HepG2 (cell line): ENCODE data around the gene C20orf96. TPM values are rescaled to one million over a fixed set of nuclear protein-coding genes. Genes with fewer than 3 reads are reported as not detected.

Experiments
- ASH2L ChIP-seq: fragments of 300-600, 200-600 bp; sonication (generic); IDR thresholded peaks from 2 replicates; pipeline ENCODE4 v1.7.0; 2017; ENCODE audit warnings: low read depth, mild to moderate bottlenecking, moderate library complexity, mixed read lengths, low read length; ENCODE audit not compliant: insufficient read length
- EHMT2 ChIP-seq: fragments of 200-600 bp; sonication (generic); IDR thresholded peaks from 2 replicates; pipeline ENCODE4 v1.7.0; 2017; ENCODE audit warnings: antibody characterized with exemption, low read depth, low read length, borderline replicate concordance
- HHEX ChIP-seq: IDR thresholded peaks from 2 replicates; pipeline ENCODE4 v1.6.1; 2016; ENCODE audit warnings: control low read depth
- KLF15 ChIP-seq: sonication (generic); formaldehyde crosslinking; IDR thresholded peaks from 2 replicates; pipeline ENCODE4 v1.8.1; 2023; ENCODE audit warnings: borderline replicate concordance, mild to moderate bottlenecking, inconsistent platforms, missing genetic modification reagents, mixed read lengths
- SIX1 ChIP-seq: sonication (generic); formaldehyde crosslinking; IDR thresholded peaks from 2 replicates; pipeline ENCODE4 v1.4.0; 2020; ENCODE audit warnings: missing genetic modification reagents, borderline replicate concordance
- TAF15 ChIP-seq: fragments of 200-400 bp; formaldehyde crosslinking; IDR thresholded peaks from one replicate; pipeline ENCODE4 v1.6.1; 2018; ENCODE audit warnings: mild to moderate bottlenecking, low read depth, low read length; ENCODE audit not compliant: poor library complexity, severe bottlenecking
- TEAD2 ChIP-seq: sonication (generic); formaldehyde crosslinking; IDR thresholded peaks from 2 replicates; pipeline ENCODE4 v1.9.0; 2021; ENCODE audit warnings: missing genetic modification reagents
- TGIF2 ChIP-seq: IDR thresholded peaks from 2 replicates; pipeline ENCODE4 v1.6.1; 2016; ENCODE audit warnings: control low read depth, missing compliant biosample characterization
- ZNF329 ChIP-seq: sonication (generic); formaldehyde crosslinking; IDR thresholded peaks from 2 replicates; pipeline ENCODE4 v1.9.0; 2021; ENCODE audit warnings: low read depth, mild to moderate bottlenecking, missing genetic modification reagents
- ZNF841 ChIP-seq: sonication (generic); formaldehyde crosslinking; IDR thresholded peaks from 2 replicates; pipeline ENCODE4 v1.8.1; 2023; ENCODE audit warnings: missing genetic modification reagents, borderline replicate concordance
- polyA plus RNA-seq, 8 experiments: library from polyadenylated mRNA; depleted of rRNA in 3 of 8; stranded (reverse) in 7 of 8; unstranded in 1 of 8; fragments of >200 nt; fragmentation: Illumina TruSeq in 4 of 8; extraction: Trizol in 4 of 8; gene quantifications; 2 replicates each; pipeline versions ENCODE4 v1.2.1 to v1.2.3, GENCODE V29; 2011 to 2016; ENCODE audit warnings: low read depth in 4 of 8, missing spikeins in 1 of 8, mixed read lengths in 1 of 8; ENCODE audit not compliant: insufficient read depth in 1 of 8
- total RNA-seq, 5 experiments: library from RNA; depleted of rRNA; stranded (reverse); fragments of >200 nt; fragmentation: Illumina TruSeq; extraction: Trizol; gene quantifications; 2 replicates each; pipeline ENCODE4 v1.2.3, GENCODE V29; 2016; ENCODE audit warnings: low read depth in 1 of 5
- TF ChIP-seq, protein P1 (sequence below): sonication (generic); formaldehyde crosslinking; IDR thresholded peaks from 2 replicates; pipeline ENCODE4 v1.8.0; 2022; ENCODE audit warnings: mild to moderate bottlenecking, missing genetic modification reagents; ENCODE audit not compliant: insufficient replicate concordance
- TF ChIP-seq, protein P2 (sequence below): sonication (generic); formaldehyde crosslinking; IDR thresholded peaks from 2 replicates; pipeline ENCODE4 v1.4.0; 2020; ENCODE audit warnings: missing genetic modification reagents
- TF ChIP-seq, protein P3 (sequence below): IDR thresholded peaks from 2 replicates; pipeline ENCODE4 v1.6.1; 2018; ENCODE audit warnings: missing genetic modification reagents
- TF ChIP-seq, protein P4 (sequence below): sonication (generic); formaldehyde crosslinking; IDR thresholded peaks from 2 replicates; pipeline ENCODE4 v1.5.0; 2020; ENCODE audit warnings: mild to moderate bottlenecking, missing genetic modification reagents
- TF ChIP-seq, protein P5 (sequence below): sonication (generic); formaldehyde crosslinking; IDR thresholded peaks from 2 replicates; pipeline ENCODE4 v1.5.1; 2020; ENCODE audit warnings: missing genetic modification reagents, mild to moderate bottlenecking, borderline replicate concordance
- TF ChIP-seq, protein P6 (sequence below): sonication (generic); formaldehyde crosslinking; IDR thresholded peaks from 2 replicates; pipeline ENCODE4 v1.5.0; 2020; ENCODE audit warnings: mild to moderate bottlenecking, missing genetic modification reagents, borderline replicate concordance

The C20orf96 gene
- total and polyA plus RNA-seq, 2 of the 13 experiments (the other 11 are each of a cell fraction or from before 2014, with no cell fraction given): 3.8 to 20.6 TPM

DNA sequence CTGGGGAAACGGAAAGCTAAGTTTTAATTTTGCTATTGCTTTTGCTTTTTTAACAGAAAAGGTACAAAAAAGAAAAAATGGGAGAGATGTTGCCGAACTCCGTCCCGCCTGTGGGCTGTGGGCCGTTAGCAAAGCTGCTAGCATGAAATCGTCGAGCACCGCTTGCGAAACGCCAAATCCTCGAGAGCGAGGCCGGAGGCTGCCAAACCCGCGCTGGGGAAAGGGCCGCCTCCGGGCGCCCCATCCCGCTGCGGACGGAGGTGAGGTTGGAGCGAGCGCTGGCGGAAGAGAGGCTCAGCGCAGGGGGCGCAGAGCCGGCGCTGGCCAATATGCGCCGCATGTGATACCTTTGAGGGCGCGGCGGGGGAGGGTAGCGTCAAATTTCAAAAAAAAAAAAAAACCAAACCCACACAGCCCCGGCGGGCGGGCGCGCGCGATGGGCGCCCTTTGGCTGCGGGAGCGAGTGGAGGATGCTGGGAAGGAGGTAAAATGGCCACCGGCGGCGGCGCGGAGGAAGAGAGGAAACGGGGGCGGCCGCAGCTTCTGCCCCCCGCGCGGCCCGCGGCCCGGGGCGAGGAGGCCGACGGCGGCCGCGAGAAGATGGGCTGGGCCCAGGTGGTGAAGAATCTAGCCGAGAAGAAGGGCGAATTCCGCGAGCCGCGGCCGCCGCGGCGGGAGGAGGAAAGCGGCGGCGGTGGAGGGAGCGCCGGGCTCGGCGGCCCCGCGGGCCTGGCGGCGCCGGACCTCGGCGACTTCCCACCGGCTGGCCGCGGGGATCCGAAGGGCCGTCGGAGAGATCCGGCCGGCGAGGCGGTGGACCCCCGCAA lies 6.8 kb upstream of the C20orf96 start, which contains the start of gene ZCCHC3 (continued):
- TF ChIP-seq, protein P1, sequence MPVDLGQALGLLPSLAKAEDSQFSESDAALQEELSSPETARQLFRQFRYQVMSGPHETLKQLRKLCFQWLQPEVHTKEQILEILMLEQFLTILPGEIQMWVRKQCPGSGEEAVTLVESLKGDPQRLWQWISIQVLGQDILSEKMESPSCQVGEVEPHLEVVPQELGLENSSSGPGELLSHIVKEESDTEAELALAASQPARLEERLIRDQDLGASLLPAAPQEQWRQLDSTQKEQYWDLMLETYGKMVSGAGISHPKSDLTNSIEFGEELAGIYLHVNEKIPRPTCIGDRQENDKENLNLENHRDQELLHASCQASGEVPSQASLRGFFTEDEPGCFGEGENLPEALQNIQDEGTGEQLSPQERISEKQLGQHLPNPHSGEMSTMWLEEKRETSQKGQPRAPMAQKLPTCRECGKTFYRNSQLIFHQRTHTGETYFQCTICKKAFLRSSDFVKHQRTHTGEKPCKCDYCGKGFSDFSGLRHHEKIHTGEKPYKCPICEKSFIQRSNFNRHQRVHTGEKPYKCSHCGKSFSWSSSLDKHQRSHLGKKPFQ (CRISPR knock-in tag): peak; percentile 98
- peak; percentile 87 for TF ChIP-seq ZNF841 (CRISPR knock-in tag)
- peak; percentile 93; the same call in 1 of the 2 replicates for TF ChIP-seq TEAD2 (CRISPR knock-in tag)
- TF ChIP-seq, protein P2, sequence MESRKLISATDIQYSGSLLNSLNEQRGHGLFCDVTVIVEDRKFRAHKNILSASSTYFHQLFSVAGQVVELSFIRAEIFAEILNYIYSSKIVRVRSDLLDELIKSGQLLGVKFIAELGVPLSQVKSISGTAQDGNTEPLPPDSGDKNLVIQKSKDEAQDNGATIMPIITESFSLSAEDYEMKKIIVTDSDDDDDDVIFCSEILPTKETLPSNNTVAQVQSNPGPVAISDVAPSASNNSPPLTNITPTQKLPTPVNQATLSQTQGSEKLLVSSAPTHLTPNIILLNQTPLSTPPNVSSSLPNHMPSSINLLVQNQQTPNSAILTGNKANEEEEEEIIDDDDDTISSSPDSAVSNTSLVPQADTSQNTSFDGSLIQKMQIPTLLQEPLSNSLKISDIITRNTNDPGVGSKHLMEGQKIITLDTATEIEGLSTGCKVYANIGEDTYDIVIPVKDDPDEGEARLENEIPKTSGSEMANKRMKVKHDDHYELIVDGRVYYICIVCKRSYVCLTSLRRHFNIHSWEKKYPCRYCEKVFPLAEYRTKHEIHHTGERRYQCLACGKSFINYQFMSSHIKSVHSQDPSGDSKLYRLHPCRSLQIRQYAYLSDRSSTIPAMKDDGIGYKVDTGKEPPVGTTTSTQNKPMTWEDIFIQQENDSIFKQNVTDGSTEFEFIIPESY: peak; percentile 81
- TF ChIP-seq ASH2L: peak; percentile 86
- peak; percentile 48 for TF ChIP-seq HHEX (CRISPR knock-in tag)
- peak; percentile 94 for TF ChIP-seq TGIF2 (CRISPR knock-in tag)
- peak; percentile 95 for TF ChIP-seq TAF15
- TF ChIP-seq, protein P3, sequence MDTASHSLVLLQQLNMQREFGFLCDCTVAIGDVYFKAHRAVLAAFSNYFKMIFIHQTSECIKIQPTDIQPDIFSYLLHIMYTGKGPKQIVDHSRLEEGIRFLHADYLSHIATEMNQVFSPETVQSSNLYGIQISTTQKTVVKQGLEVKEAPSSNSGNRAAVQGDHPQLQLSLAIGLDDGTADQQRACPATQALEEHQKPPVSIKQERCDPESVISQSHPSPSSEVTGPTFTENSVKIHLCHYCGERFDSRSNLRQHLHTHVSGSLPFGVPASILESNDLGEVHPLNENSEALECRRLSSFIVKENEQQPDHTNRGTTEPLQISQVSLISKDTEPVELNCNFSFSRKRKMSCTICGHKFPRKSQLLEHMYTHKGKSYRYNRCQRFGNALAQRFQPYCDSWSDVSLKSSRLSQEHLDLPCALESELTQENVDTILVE (CRISPR knock-in tag): peak; percentile 99
- TF ChIP-seq ZNF329 (CRISPR knock-in tag): peak; percentile 87
- TF ChIP-seq, protein P4, sequence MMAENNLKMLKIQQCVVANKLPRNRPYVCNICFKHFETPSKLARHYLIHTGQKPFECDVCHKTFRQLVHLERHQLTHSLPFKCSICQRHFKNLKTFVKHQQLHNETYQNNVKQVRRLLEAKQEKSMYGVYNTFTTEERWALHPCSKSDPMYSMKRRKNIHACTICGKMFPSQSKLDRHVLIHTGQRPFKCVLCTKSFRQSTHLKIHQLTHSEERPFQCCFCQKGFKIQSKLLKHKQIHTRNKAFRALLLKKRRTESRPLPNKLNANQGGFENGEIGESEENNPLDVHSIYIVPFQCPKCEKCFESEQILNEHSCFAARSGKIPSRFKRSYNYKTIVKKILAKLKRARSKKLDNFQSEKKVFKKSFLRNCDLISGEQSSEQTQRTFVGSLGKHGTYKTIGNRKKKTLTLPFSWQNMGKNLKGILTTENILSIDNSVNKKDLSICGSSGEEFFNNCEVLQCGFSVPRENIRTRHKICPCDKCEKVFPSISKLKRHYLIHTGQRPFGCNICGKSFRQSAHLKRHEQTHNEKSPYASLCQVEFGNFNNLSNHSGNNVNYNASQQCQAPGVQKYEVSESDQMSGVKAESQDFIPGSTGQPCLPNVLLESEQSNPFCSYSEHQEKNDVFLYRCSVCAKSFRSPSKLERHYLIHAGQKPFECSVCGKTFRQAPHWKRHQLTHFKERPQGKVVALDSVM (CRISPR knock-in tag): peak; percentile 98
- peak; percentile 97 for TF ChIP-seq SIX1 (CRISPR knock-in tag)
- no peak for TF ChIP-seq EHMT2
- TF ChIP-seq, protein P5, sequence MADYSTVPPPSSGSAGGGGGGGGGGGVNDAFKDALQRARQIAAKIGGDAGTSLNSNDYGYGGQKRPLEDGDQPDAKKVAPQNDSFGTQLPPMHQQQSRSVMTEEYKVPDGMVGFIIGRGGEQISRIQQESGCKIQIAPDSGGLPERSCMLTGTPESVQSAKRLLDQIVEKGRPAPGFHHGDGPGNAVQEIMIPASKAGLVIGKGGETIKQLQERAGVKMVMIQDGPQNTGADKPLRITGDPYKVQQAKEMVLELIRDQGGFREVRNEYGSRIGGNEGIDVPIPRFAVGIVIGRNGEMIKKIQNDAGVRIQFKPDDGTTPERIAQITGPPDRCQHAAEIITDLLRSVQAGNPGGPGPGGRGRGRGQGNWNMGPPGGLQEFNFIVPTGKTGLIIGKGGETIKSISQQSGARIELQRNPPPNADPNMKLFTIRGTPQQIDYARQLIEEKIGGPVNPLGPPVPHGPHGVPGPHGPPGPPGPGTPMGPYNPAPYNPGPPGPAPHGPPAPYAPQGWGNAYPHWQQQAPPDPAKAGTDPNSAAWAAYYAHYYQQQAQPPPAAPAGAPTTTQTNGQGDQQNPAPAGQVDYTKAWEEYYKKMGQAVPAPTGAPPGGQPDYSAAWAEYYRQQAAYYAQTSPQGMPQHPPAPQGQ: no peak
- peak; percentile 98 for TF ChIP-seq KLF15
- TF ChIP-seq, protein P6, sequence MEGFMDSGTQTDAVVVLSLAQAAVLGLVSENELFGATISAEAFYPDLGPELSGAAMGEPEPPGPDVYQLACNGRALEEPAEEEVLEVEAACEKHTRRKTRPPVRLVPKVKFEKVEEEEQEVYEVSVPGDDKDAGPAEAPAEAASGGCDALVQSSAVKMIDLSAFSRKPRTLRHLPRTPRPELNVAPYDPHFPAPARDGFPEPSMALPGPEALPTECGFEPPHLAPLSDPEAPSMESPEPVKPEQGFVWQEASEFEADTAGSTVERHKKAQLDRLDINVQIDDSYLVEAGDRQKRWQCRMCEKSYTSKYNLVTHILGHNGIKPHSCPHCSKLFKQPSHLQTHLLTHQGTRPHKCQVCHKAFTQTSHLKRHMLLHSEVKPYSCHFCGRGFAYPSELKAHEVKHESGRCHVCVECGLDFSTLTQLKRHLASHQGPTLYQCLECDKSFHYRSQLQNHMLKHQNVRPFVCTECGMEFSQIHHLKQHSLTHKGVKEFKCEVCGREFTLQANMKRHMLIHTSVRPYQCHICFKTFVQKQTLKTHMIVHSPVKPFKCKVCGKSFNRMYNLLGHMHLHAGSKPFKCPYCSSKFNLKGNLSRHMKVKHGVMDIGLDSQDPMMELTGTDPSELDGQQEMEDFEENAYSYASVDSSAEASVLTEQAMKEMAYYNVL (CRISPR knock-in tag): peak; percentile 96
